Heart right ventricle (tissue), 16 donors: ENCODE data around the gene SUMF1. TPM values are rescaled to one million over a fixed set of nuclear protein-coding genes. Genes with fewer than 3 reads are reported as not detected.

Source experiments
- ATAC-seq, 8 donors: fragments of 200-7000 bp; cut with Tn5 transposase; one replicate each; pipeline ENCODE4 v1.9.1; 2020; ENCODE audit warnings: mild to moderate bottlenecking in 8 of 8, moderate library complexity in 8 of 8, moderate number of reproducible peaks in 1 of 8
- DNase-seq, 2 donors: peaks; one replicate each; pipeline ENCODE4 v3.0.0-alpha.2; 2020
- H3K27ac ChIP-seq, 10 donors: fragments of 200-600 bp; sonication (generic) in 2 of 10; one replicate each; pipeline versions ENCODE4 v1.5.0 to v1.8.0; 2020 to 2022; ENCODE audit warnings: mild to moderate bottlenecking in 3 of 10
- H3K27me3 ChIP-seq, 7 donors: fragments of 200-600 bp; one replicate each; pipeline ENCODE4 v1.8.0; 2021 to 2022; ENCODE audit warnings: mild to moderate bottlenecking in 2 of 7
- H3K36me3 ChIP-seq, 9 donors: fragments of 200-600 bp; sonication (generic) in 1 of 9; one replicate each; pipeline versions ENCODE4 v1.5.0 to v1.8.0; 2020 to 2022; ENCODE audit warnings: mild to moderate bottlenecking in 2 of 9
- H3K4me1 ChIP-seq, 9 donors: fragments of 200-600 bp; sonication (generic) in 1 of 9; one replicate each; pipeline versions ENCODE4 v1.5.0 to v1.8.0; 2020 to 2022; ENCODE audit warnings: mild to moderate bottlenecking in 4 of 9
- H3K4me3 ChIP-seq, 10 donors: fragments of 200-600 bp; sonication (generic) in 2 of 10; one replicate each; pipeline versions ENCODE4 v1.5.0 to v1.8.0; 2020 to 2022; ENCODE audit warnings: mild to moderate bottlenecking in 7 of 10, moderate library complexity in 2 of 10
- H3K9me3 ChIP-seq, 11 donors: fragments of 200-600 bp in 10 of 11; sonication (generic) in 2 of 11; one replicate each; pipeline versions ENCODE4 v1.5.0 to v1.8.0; 2013 to 2022; ENCODE audit warnings: mild to moderate bottlenecking in 2 of 11, control low read depth in 1 of 11, moderate library complexity in 1 of 11
- CTCF ChIP-seq, 9 donors: fragments of 200-600 bp; sonication (generic) in 2 of 9; IDR thresholded peaks; one replicate each; pipeline versions ENCODE4 v1.5.0 to v1.8.0; 2021 to 2022; ENCODE audit warnings: antibody characterized with exemption in 9 of 9, mild to moderate bottlenecking in 5 of 9, moderate library complexity in 1 of 9
- WGBS, 2 donors: extraction: QIAGEN DNeasy Blood & Tissue Kit; methylation state at CpG; one replicate each; pipeline ENCODE4 v1.1.7; 2013; ENCODE audit warnings: inconsistent platforms in 1 of 2; 5-methylcytosine and 5-hydroxymethylcytosine counted together
- intact Hi-C, 10 donors: fragments of 100-400 bp; cut with DNase I; formaldehyde crosslinking; loops; one replicate each; pipeline versions ENCODE4 v1.11.1 to v1.14.2; 2022
- polyA plus RNA-seq, 2 donors: library from polyadenylated mRNA; stranded (reverse); fragments of 200-250 nt; gene quantifications; one replicate each; pipeline ENCODE4 v1.2.3, GENCODE V29; 2013
- total RNA-seq, 10 donors: library from RNA; stranded (reverse); fragmentation: NEBNext Ultra II Directional in 3 of 10; extraction: Animal tissue kit (Norgen Biotek cat#: 25700) in 3 of 10; gene quantifications; one replicate each; pipeline versions ENCODE4 v1.2.1 to v1.2.4, GENCODE V29; 2021 to 2023
- donor health status: Arrhythmogenic right ventricular cardiomyopathy.
- donor health status: ischemic (EF 13 %, LVEDD 7.1; RV severe dilation, severe dysfunction).
- donor health status: healthy with polysubstance abuse.
- donor health status: DM: no; HTN: yes; CAD: no.
- donor health status: DM: no; HTN: no; CAD: no.
- donor health status: ischemic (EF 25% LVEDD 6.9; RV normal size, moderate dysfunction).
- donor health status: ischemic (EF 25% LVEDD 5.7; RV mildly dilated, moderate dysfunction).
- donor health status: healthy.
- donor health status: DM: yes; HTN: yes; CAD: no.
- donor health status: Ischemic cardiomyopathy.
- donor health status: ischemic (EF 35%, LVEDD 5.7; RV mildly dilated, moderate dysfunction).
- donor health status: nonischemic (EF 11% LVEDD 7.7; RV severe dilation, severe dysfunction).
- donor health status: DM: yes; HTN: yes; CAD: no.
- donor health status: PGD.
- donor health status: ischemic (EF 29% LVEDD 5.4; RV normal size, mild dysfunction).
- donor health status: nonischemic (EF 23%, LVEDD 6.1; RV moderate dilation, normal function).

Gene SUMF1
- total and polyA plus RNA-seq, 12 donors: 3.7 to 15.1 (median 8.9) TPM

DNA sequence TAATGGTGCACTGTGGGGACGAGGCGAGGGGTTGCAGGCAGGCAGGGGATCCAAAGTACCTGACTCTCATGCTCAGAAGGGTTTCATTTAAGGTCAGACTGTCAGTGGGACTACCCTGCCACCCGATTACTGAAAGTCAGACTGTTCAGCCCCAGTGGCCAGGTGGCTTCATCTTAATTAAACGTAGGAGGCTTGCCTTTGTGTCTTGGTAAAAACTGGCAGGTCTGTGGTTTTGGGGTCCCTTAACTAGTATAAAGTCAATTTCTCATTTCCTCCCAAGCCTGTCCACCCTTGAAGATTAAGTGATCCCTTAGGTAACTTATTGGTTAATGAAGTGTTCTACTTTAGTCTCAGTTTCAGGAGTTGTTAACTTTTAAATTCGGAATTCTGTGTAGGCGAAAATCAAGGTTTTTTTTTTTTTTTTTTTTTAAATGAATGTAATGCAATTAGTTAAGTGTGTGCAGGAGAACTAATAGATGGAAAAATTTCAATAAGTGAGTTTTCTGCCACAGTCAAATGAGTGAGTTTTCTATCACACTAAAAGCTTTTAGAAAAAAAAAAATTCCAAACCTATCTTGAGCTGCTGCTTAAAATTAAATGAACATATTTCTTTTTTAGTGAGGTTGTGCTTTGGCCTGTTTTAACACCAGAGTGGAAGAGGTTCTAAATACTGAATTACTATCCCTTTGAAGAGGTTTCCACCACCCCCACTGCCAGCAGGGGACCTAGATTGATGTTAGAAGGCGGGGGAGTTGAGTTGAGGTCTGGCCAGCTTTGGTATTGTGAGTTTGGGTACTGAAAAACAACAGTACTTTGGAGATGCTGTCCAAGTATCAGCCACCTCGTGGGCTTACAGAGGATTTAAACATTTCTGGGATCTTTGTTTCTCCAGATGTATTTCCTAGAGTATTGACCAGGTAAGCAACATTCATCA is 41.2 kb upstream of the SUMF1 start:
- H3K27ac ChIP-seq: no peak overlapping the region
- no peak for TF ChIP-seq CTCF (IDR thresholded peaks at IDR 0.05)
- peaks cover 0 to 4% (median 0%) of the 10 kb centered on the region in 9 donors for H3K36me3 ChIP-seq
- peaks cover 5 to 63% (median 36%) of the 10 kb centered on the region in 9 donors for H3K4me1 ChIP-seq
- H3K9me3 ChIP-seq: no peaks in the 10 kb centered on the region
- no peak overlapping the region for H3K4me3 ChIP-seq
- ATAC-seq (no peak), DNase-seq (no peak)
- 87% methylated on average over 8 of the region's 8 CpGs for WGBS, 2 donors
- intact Hi-C loops: loop anchor here in 1 of 10 donors (10.0 kb wide), 1 partner anchor 76 kb away; no protein-coding TSS in a partner anchor
- H3K27me3 ChIP-seq: no peaks in the 10 kb centered on the region

DNA sequence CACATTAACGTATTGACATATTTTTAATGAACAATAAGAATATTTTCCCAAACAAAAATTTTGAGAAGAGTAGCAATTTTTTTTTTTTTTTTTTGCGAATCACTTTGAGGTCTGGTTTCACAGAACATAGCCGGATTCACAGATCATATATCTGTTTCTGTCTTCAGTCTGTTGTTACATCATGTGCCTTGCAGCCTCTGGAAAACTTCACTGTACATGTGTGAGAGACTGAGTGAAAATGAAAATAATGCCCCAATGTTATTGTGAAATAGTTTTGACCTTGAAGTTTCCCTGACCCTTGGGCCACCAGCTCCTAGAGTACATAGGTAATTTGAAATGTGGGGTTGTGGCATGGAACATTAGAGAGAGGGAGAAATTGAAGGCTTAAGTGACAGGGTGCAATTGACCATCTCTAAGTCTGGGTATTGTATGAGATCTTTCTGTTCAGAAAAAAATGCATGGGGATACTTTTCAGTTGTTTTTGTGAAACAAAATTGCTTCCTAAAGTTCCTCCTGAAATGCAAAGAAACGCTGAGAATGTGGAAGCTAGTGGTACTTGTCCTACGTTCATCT is 40.0 kb upstream of the SUMF1 start:
- peaks cover 2 to 60% (median 27%) of the 10 kb centered on the region in 9 donors for H3K4me1 ChIP-seq
- no peak for ATAC-seq
- no peak overlapping the region for H3K27ac ChIP-seq
- intact Hi-C loops: loop anchor here in 1 of 10 donors (10.0 kb wide), 1 partner anchor 78 kb away; no protein-coding TSS in a partner anchor
- no peak for TF ChIP-seq CTCF (IDR thresholded peaks at IDR 0.05)
- DNase-seq: no peak
- H3K27me3 ChIP-seq: no peaks in the 10 kb centered on the region
- H3K9me3 ChIP-seq: no peaks in the 10 kb centered on the region
- no peak overlapping the region for H3K4me3 ChIP-seq
- H3K36me3 ChIP-seq: peaks cover 0 to 5% (median 0%) of the 10 kb centered on the region in 9 donors
- whole genome bisulfite sequencing, 2 donors: 72 to 79% methylated on average over 5 of the region's 5 CpGs

DNA sequence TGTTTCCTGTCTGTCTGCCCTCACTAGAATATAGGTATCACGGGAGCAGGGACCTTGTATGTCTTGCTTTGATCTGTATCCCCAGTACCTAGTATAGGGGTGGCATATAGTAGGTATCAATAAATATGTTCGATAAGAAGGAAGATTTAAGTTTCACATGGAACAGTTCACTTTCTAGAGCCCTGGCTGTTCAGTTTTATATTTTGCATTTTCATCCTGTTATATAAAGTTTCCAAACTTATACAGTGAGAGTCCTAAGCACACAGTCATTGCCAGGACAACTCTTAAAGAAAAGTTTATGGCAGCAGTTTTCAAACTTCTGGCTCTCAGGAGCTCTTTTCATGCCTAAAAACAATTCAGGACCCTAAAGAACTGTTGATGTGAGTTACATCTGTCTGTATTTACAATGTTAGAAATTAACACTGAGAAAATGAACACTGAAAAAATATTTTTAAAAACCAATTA is 39.5 kb upstream of the SUMF1 start:
- Histone ChIP-seq H3K4me3 (no peak overlapping the region), H3K9me3 (no peaks in the 10 kb centered on the region), H3K4me1 (peaks cover 2 to 60% (median 27%) of the 10 kb centered on the region in 9 donors), H3K27me3 (no peaks in the 10 kb centered on the region), H3K27ac (no peak overlapping the region), H3K36me3 (peaks cover 0 to 10% (median 0%) of the 10 kb centered on the region in 9 donors)
- 87 to 88% methylated on average over 2 of the region's 2 CpGs for WGBS, 2 donors
- TF ChIP-seq CTCF (IDR thresholded peaks at IDR 0.05): no peak
- intact Hi-C loops: loop anchor here in 1 of 10 donors (10.0 kb wide), 1 partner anchor 78 kb away; no protein-coding TSS in a partner anchor
- ATAC-seq (no peak), DNase-seq (no peak)
